Breast epithelium (tissue), 4 donors: Measurements from ENCODE around the gene KCNK3. TPM values are rescaled to one million over a fixed set of nuclear protein-coding genes. Genes with fewer than 3 reads are reported as not detected.
"Not testable (repeated sequence)": the region's sequence is repeated elsewhere in the genome, so short reads cannot be mapped to it uniquely, and the experiment has no call there.

Source experiments
- DNase-seq, 2 donors: peaks; one replicate each; pipeline ENCODE4 v3.0.0-alpha.2; 2019; ENCODE audit warnings: low spot score in 2 of 2
- H3K27ac ChIP-seq, 2 donors: fragments of 200-600 bp; sonication (generic) in 1 of 2; one replicate each; pipeline ENCODE4 v1.5.1; 2016 to 2019; ENCODE audit warnings: mild to moderate bottlenecking in 1 of 2
- H3K27me3 ChIP-seq, 2 donors: fragments of 200-600 bp; sonication (generic) in 1 of 2; one replicate each; pipeline versions ENCODE4 v1.5.1 to v1.6.0; 2017 to 2019; ENCODE audit warnings: control low read depth in 1 of 2, mild to moderate bottlenecking in 1 of 2
- H3K36me3 ChIP-seq: fragments of 200-600 bp; one replicate; pipeline ENCODE4 v1.5.1; 2019
- H3K4me1 ChIP-seq, 2 donors: fragments of 200-600 bp; sonication (generic); one replicate each; pipeline ENCODE4 v1.5.1; 2016 to 2019; ENCODE audit warnings: control low read depth in 1 of 2
- H3K4me3 ChIP-seq, 3 donors: fragments of 200-600 bp; sonication (generic); 1 replicate in 2 of 3; 2 replicates in 1 of 3; pipeline ENCODE4 v1.5.1; 2016 to 2019; ENCODE audit warnings: mild to moderate bottlenecking in 3 of 3, moderate library complexity in 2 of 3
- H3K9me3 ChIP-seq, 2 donors: fragments of 200-600 bp; sonication (generic) in 1 of 2; one replicate each; pipeline ENCODE4 v1.5.1; 2016 to 2019; ENCODE audit warnings: control low read depth in 1 of 2
- POLR2A ChIP-seq: fragments of 450-650 bp; IDR thresholded peaks from one replicate; pipeline ENCODE4 v1.6.1; 2016; ENCODE audit warnings: antibody characterized with exemption, mild to moderate bottlenecking, moderate library complexity
- POLR2AphosphoS5 ChIP-seq, 3 donors: sonication (generic); formaldehyde crosslinking; IDR thresholded peaks; one replicate each; pipeline ENCODE4 v1.6.1; 2017; ENCODE audit warnings: antibody characterized with exemption in 3 of 3
- intact Hi-C: fragments of 100-400 bp; cut with DNase I; formaldehyde crosslinking; loops from one replicate; pipeline ENCODE4 v1.15.1; 2023; ENCODE audit warnings: low total_unique reads
- total RNA-seq, 3 donors: library from RNA; depleted of rRNA; stranded (reverse); fragments of >200 nt; gene quantifications; one replicate each; pipeline ENCODE4 v1.1.0, GENCODE V29; 2016
- TF ChIP-seq, protein P1 (sequence below), 3 donors: fragments of 450-650 bp; IDR thresholded peaks; one replicate each; pipeline ENCODE4 v1.5.1; 2016 to 2017; ENCODE audit warnings: antibody characterized with exemption in 3 of 3, mild to moderate bottlenecking in 3 of 3, moderate library complexity in 3 of 3

Gene KCNK3
- total RNA-seq, 3 donors from 2014 or later, result 0.59 to 2.3 (median 1.4) TPM

DNA sequence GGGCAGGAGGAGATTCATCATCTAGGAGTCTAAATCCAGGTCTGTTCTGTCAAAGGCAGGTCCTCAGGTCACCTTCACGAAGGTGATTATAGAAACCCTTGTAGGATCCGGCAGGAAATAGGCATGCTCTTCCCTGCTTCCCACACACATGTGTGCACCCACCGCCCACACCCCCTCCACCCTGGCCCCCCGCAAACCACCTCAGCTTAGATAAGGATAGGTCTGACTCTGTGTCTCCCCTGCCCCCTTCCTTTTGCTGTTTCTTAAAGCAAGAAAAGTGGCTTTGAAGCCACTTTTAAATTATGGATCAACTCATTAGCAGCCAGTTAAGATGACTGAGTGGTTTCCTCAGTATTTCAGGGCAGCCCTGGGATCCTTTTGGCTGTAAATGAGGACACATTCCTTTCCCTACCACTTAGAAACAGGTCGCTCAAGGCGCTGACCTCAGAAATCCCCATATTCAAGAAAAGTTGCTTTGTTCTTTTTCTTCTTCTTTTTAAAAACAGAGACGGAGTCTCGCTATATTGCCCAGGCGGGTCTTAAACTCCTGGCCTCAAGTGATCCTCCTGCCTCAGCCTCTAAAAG lies 36.8 kb upstream of the KCNK3 start:
- no peak overlapping the region for H3K27ac ChIP-seq
- no peaks in the 10 kb centered on the region for H3K27me3 ChIP-seq
- H3K4me3 ChIP-seq, result no peak overlapping the region
- H3K4me1 ChIP-seq, result no peaks in the 10 kb centered on the region
- no peaks in the 10 kb centered on the region for H3K36me3 ChIP-seq
- TF ChIP-seq, protein P1, sequence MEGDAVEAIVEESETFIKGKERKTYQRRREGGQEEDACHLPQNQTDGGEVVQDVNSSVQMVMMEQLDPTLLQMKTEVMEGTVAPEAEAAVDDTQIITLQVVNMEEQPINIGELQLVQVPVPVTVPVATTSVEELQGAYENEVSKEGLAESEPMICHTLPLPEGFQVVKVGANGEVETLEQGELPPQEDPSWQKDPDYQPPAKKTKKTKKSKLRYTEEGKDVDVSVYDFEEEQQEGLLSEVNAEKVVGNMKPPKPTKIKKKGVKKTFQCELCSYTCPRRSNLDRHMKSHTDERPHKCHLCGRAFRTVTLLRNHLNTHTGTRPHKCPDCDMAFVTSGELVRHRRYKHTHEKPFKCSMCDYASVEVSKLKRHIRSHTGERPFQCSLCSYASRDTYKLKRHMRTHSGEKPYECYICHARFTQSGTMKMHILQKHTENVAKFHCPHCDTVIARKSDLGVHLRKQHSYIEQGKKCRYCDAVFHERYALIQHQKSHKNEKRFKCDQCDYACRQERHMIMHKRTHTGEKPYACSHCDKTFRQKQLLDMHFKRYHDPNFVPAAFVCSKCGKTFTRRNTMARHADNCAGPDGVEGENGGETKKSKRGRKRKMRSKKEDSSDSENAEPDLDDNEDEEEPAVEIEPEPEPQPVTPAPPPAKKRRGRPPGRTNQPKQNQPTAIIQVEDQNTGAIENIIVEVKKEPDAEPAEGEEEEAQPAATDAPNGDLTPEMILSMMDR (IDR thresholded peaks at IDR 0.05), result no peak
- TF ChIP-seq POLR2AphosphoS5 (IDR thresholded peaks at IDR 0.05), result no peak
- TF ChIP-seq POLR2A, result no peak
- no peak for DNase-seq
- peaks cover 0 to 17% of the 10 kb centered on the region in 2 donors for H3K9me3 ChIP-seq
- intact Hi-C loops, result no loop called here

GRCh38 chr2:26657265-26657664 lies 35.3 kb upstream of the KCNK3 start:
- intact Hi-C loops, result no loop called here
- TF ChIP-seq POLR2AphosphoS5 (IDR thresholded peaks at IDR 0.05) (no peak), POLR2A (no peak)
- no peak for DNase-seq
- Histone ChIP-seq H3K9me3 (peaks cover 0 to 17% of the 10 kb centered on the region in 2 donors), H3K27ac (no peak overlapping the region), H3K27me3 (no peaks in the 10 kb centered on the region), H3K4me3 (no peak overlapping the region), H3K36me3 (no peaks in the 10 kb centered on the region), H3K4me1 (no peaks in the 10 kb centered on the region)

GRCh38 chr2:26658691-26659346 lies 33.7 kb upstream of the KCNK3 start:
- TF ChIP-seq POLR2AphosphoS5 (IDR thresholded peaks at IDR 0.05) (no peak), POLR2A (no peak)
- TF ChIP-seq, protein P1 (IDR thresholded peaks at IDR 0.05), result no peak
- Histone ChIP-seq H3K4me3 (no peak overlapping the region), H3K36me3 (no peaks in the 10 kb centered on the region)

DNA sequence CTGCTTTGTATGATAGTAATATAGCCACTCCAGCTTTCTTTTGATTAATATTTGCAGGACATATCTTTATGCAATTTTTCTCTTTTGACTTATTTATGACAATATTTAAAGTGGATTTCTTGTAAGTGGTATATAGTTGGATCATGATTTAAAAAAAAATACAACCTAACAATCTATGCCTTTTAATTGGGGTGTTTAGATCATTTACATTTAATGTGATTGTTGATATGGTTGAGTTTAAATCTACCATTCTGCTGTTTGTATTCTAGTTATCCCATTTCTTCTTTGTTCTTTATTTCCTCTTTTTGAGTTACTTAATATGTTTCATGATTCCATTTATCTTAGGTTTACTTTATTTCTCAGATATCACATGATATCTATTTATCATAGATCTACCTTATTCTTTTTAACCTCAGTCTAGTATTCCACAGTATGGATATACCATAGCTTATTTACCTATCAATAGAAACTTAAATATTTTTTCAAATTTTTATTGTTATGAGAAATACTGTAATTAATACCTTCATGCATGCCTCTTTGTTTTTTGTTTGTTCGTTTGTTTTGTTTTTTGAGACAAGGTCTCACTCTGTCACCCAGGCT lies 32.1 kb upstream of the KCNK3 start:
- Histone ChIP-seq H3K27ac (no peak overlapping the region), H3K27me3 (no peaks in the 10 kb centered on the region), H3K4me1 (no peaks in the 10 kb centered on the region), H3K4me3 (no peak overlapping the region), H3K9me3 (peaks cover 0 to 17% of the 10 kb centered on the region in 2 donors), H3K36me3 (no peaks in the 10 kb centered on the region)
- intact Hi-C loops, result no loop called here
- TF ChIP-seq POLR2AphosphoS5 (IDR thresholded peaks at IDR 0.05), result no peak
- TF ChIP-seq, protein P1 (IDR thresholded peaks at IDR 0.05), result no peak
- TF ChIP-seq POLR2A, result no peak
- no peak for DNase-seq

More at GRCh38 chr2:26658691-26659346, 33.7 kb upstream of the KCNK3 start:
- no peak for DNase-seq
- Histone ChIP-seq H3K27ac (no peak overlapping the region), H3K27me3 (no peaks in the 10 kb centered on the region), H3K9me3 (peaks cover 0 to 17% of the 10 kb centered on the region in 2 donors), H3K4me1 (no peaks in the 10 kb centered on the region)
- intact Hi-C loops, result no loop called here

DNA sequence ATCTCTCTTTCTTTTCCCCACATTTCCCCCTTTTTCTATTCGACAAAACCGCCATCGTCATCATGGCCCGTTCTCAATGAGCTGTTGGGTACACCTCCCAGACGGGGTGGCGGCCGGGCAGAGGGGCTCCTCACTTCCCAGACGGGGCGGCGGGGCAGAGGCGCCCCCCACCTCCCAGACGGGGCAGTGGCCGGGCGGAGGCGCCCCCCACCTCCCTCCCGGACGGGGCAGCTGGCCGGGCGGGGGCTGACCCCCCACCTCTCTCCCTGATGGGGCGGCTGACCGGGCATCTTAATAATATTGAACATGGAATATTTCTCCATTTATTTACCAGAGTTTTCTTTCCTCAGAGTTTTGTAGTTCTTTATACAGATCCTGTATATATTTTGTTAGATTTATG lies 27.2 kb upstream of the KCNK3 start:
- H3K27ac ChIP-seq, intact Hi-C loops, H3K9me3 ChIP-seq, H3K36me3 ChIP-seq, H3K4me3 ChIP-seq, H3K27me3 ChIP-seq, H3K4me1 ChIP-seq: not testable (repeated sequence)
- DNase-seq, result peak in 1 of 2 donors; percentile 5

- Histone ChIP-seq H3K27me3 (no peaks in the 10 kb centered on the region), H3K36me3 (no peaks in the 10 kb centered on the region), H3K4me3 (no peak overlapping the region), H3K4me1 (no peaks in the 10 kb centered on the region), H3K27ac (no peak overlapping the region), H3K9me3 (no peaks in the 10 kb centered on the region)
- TF ChIP-seq POLR2A (no peak), POLR2AphosphoS5 (IDR thresholded peaks at IDR 0.05) (no peak)
- TF ChIP-seq, protein P1 (IDR thresholded peaks at IDR 0.05), result no peak
- intact Hi-C loops, result no loop called here
- no peak for DNase-seq
Measured at GRCh38 chr2:26666671-26667070, 25.9 kb upstream of the KCNK3 start.
